BJ (cell line): ENCODE measurements around the gene LRRC49. TPM values are rescaled to one million over a fixed set of nuclear protein-coding genes. Genes with fewer than 3 reads are reported as not detected.

Experiments used
- CTCF ChIA-PET: fragments of 350-600 bp; formaldehyde crosslinking; extraction: SDS; loops from one replicate; lab custom pipeline; 2021; ENCODE audit warnings: antibody characterized with exemption, inconsistent platforms; lab: Yijun Ruan, JAX
- POLR2A ChIA-PET: fragments of 300-600 bp; sonication (Branson Sonifier 250); formaldehyde crosslinking; extraction: SDS; loops from one replicate; lab custom pipeline; 2021; ENCODE audit warnings: antibody characterized with exemption; lab: Charles Lee
- DNase-seq: peaks from one replicate; pipeline ENCODE4 v3.0.0-alpha.2; 2011; ENCODE audit warnings: low read depth
- H3K27me3 ChIP-seq: 2 replicates; pipeline ENCODE4 v1.6.0; 2011; ENCODE audit warnings: low read length; ENCODE audit not compliant: control insufficient read depth, insufficient read depth
- H3K36me3 ChIP-seq: 2 replicates; pipeline ENCODE4 v1.5.1; 2011; ENCODE audit warnings: low read length; ENCODE audit not compliant: control insufficient read depth, insufficient read depth
- H3K4me3 ChIP-seq: 2 replicates; pipeline ENCODE4 v1.5.1; 2011; ENCODE audit warnings: low read depth, mild to moderate bottlenecking, control low read depth, low read length
- CTCF ChIP-seq: IDR thresholded peaks from 2 replicates; pipeline ENCODE4 v1.5.1; 2011; ENCODE audit warnings: low read depth, mild to moderate bottlenecking, control low read depth, inconsistent platforms, low read length, moderate library complexity; ENCODE audit not compliant: insufficient read depth
- polyA plus RNA-seq: library from polyadenylated mRNA; depleted of rRNA; stranded (reverse); fragments of >200 nt; gene quantifications from 2 replicates; pipeline ENCODE4 v1.2.3, GENCODE V29; 2011

The LRRC49 gene
- polyA plus RNA-seq, 1 experiment = 6.2 TPM

- H3K27me3 ChIP-seq = no peaks in the 10 kb centered on the region
- no peaks in the 10 kb centered on the region for H3K36me3 ChIP-seq
- no peak for TF ChIP-seq CTCF
- POLR2A ChIA-PET = no interaction called here
- DNase-seq = no peak
- no peak overlapping the region for H3K4me3 ChIP-seq
- CTCF ChIA-PET = no interaction called here
Observed at GRCh38 chr15:71066983-71067382, 174.4 kb downstream of the LRRC49 start.

GRCh38 chr15:71069693-71070092, 177.1 kb downstream of the LRRC49 start:
- Histone ChIP-seq H3K4me3 (no peak overlapping the region), H3K36me3 (no peaks in the 10 kb centered on the region), H3K27me3 (no peaks in the 10 kb centered on the region)
- ChIA-PET POLR2A (no interaction called here), CTCF (no interaction called here)
- no peak for TF ChIP-seq CTCF
- DNase-seq = no peak

- no peak for TF ChIP-seq CTCF
- ChIA-PET POLR2A (no interaction called here), CTCF (no interaction called here)
- Histone ChIP-seq H3K4me3 (no peak overlapping the region), H3K36me3 (no peaks in the 10 kb centered on the region), H3K27me3 (no peaks in the 10 kb centered on the region)
- no peak for DNase-seq
Observed at GRCh38 chr15:71071529-71071928, 178.9 kb downstream of the LRRC49 start.

GRCh38 chr15:71072423-71072822, 179.8 kb downstream of the LRRC49 start:
- no peak for DNase-seq
- POLR2A ChIA-PET = no interaction called here
- TF ChIP-seq CTCF = no peak
- Histone ChIP-seq H3K4me3 (no peak overlapping the region), H3K36me3 (no peaks in the 10 kb centered on the region), H3K27me3 (no peaks in the 10 kb centered on the region)
- CTCF ChIA-PET = interaction anchor here (0.6 kb wide), 1 partner anchor 124 kb away, joined by 3 read pairs; no protein-coding TSS in a partner anchor

- no peak for DNase-seq
- H3K36me3 ChIP-seq = no peaks in the 10 kb centered on the region
- ChIA-PET POLR2A (interaction anchor here (0.6 kb wide), 1 partner anchor 30 kb away, joined by 24 read pairs; no protein-coding TSS in a partner anchor), CTCF (interaction anchor here (1.2 kb wide), 1 partner anchor 30 kb away, joined by 3 read pairs; no protein-coding TSS in a partner anchor)
- no peaks in the 10 kb centered on the region for H3K27me3 ChIP-seq
- H3K4me3 ChIP-seq = no peak overlapping the region
- TF ChIP-seq CTCF = no peak
Observed at GRCh38 chr15:71078506-71079207, 186.0 kb downstream of the LRRC49 start.
